Chondrocyte (in vitro differentiated cells): ENCODE results near the gene KRT40. TPM values are rescaled to one million over a fixed set of nuclear protein-coding genes. Genes with fewer than 3 reads are reported as not detected.
A peak's percentile ranks its signal among the peaks of the same experiment; 100 is the strongest.

Experiments
- DNase-seq: peaks from one replicate; pipeline ENCODE4 v3.0.0; 2021; ENCODE audit warnings: mixed read lengths, low spot score
- H3K27ac Mint-ChIP-seq: one replicate; pipeline ENCODE4 v1.8.0; 2021; ENCODE audit warnings: mild to moderate bottlenecking, moderate library complexity, mixed read lengths; ENCODE audit not compliant: unreplicated experiment
- H3K27me3 Mint-ChIP-seq: 2 replicates; pipeline ENCODE4 v1.8.0; 2021; ENCODE audit warnings: low read depth, mixed read lengths
- H3K36me3 Mint-ChIP-seq: 2 replicates; pipeline ENCODE4 v1.8.0; 2021; ENCODE audit warnings: low read depth, mixed read lengths
- H3K4me1 Mint-ChIP-seq: 2 replicates; pipeline ENCODE4 v1.8.0; 2021; ENCODE audit warnings: low read depth, mild to moderate bottlenecking, mixed read lengths
- H3K4me3 Mint-ChIP-seq: one replicate; pipeline ENCODE4 v1.8.0; 2021; ENCODE audit warnings: mild to moderate bottlenecking, moderate library complexity, mixed read lengths; ENCODE audit not compliant: unreplicated experiment
- H3K9me3 Mint-ChIP-seq: 2 replicates; pipeline ENCODE4 v1.8.0; 2021; ENCODE audit warnings: low read depth, mixed read lengths
- CTCF ChIP-seq: fragments of 200-600 bp; sonication (generic); IDR thresholded peaks from 2 replicates; pipeline ENCODE4 v1.5.0; 2021; ENCODE audit warnings: antibody characterized with exemption, mild to moderate bottlenecking, moderate library complexity
- total RNA-seq: library from RNA; stranded (reverse); gene quantifications from 3 replicates; pipeline ENCODE4 v1.2.1, GENCODE V29; 2021

Gene KRT40
- total RNA-seq, 1 donor from 2014 or later, result not detected

DNA sequence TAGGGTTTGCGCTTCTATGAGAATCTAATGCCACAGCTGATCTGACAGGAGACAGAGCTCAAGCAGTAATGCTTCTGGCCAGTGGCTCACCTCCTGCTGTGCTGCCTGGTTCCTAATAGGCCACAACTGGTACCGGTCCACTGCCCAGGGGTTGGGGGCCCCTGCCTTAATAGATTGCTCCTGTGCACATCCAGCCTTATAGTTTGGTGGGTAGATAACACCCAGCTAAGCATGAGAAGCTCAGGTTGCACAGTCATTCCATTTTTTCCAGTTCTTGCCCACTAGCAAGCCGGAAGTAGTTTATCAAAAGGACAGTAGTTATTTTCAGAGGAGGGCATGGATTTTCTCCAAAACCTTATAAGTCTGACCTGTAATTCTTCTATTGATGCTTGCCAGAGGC lies 35.3 kb upstream of the KRT40 start:
- no peak for TF ChIP-seq CTCF
- no peak overlapping the region for H3K27ac Mint-ChIP-seq
- H3K36me3 Mint-ChIP-seq, result no peaks in the 10 kb centered on the region
- H3K9me3 Mint-ChIP-seq, result peaks cover 5% of the 10 kb centered on the region
- DNase-seq, result no peak
- H3K4me3 Mint-ChIP-seq, result no peak overlapping the region
- no peaks in the 10 kb centered on the region for H3K4me1 Mint-ChIP-seq
- no peaks in the 10 kb centered on the region for H3K27me3 Mint-ChIP-seq

GRCh38 chr17:41018541-41018940 lies 34.4 kb upstream of the KRT40 start:
- peaks cover 2% of the 10 kb centered on the region for H3K4me1 Mint-ChIP-seq
- no peaks in the 10 kb centered on the region for H3K27me3 Mint-ChIP-seq
- peaks cover 5% of the 10 kb centered on the region for H3K9me3 Mint-ChIP-seq
- no peak for TF ChIP-seq CTCF
- DNase-seq, result no peak
- H3K27ac Mint-ChIP-seq, result no peak overlapping the region
- no peaks in the 10 kb centered on the region for H3K36me3 Mint-ChIP-seq
- H3K4me3 Mint-ChIP-seq, result no peak overlapping the region

GRCh38 chr17:41016578-41017215 lies 32.6 kb upstream of the KRT40 start:
- Mint-ChIP-seq H3K4me3 (no peak overlapping the region), H3K27me3 (no peaks in the 10 kb centered on the region), H3K9me3 (peaks cover 5% of the 10 kb centered on the region), H3K4me1 (peaks cover 4% of the 10 kb centered on the region), H3K27ac (no peak overlapping the region), H3K36me3 (no peaks in the 10 kb centered on the region)
- no peak for TF ChIP-seq CTCF
- no peak for DNase-seq

DNA sequence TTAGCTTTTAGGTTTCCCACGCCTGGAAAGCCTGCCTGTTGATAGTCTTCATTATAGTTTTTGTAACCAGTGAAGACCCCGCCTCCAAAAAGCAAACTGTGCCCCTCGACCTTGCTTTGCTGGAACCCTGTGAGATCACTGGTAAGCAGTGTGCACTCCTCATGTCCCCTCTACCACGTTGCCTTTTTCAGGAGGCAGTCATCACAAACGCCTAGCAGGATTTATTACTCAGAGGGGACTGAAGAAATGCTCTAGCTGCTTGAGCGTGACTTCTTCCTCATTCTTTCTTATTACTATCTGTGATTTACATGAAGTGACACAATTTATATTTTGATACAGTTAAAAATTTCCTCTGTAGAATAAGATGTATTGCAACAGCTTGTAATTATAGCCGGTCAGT lies 31.3 kb upstream of the KRT40 start:
- no peak for DNase-seq
- Mint-ChIP-seq H3K36me3 (no peaks in the 10 kb centered on the region), H3K4me1 (peaks cover 4% of the 10 kb centered on the region), H3K4me3 (no peak overlapping the region), H3K9me3 (no peaks in the 10 kb centered on the region), H3K27me3 (no peaks in the 10 kb centered on the region), H3K27ac (no peak overlapping the region)
- no peak for TF ChIP-seq CTCF

DNA sequence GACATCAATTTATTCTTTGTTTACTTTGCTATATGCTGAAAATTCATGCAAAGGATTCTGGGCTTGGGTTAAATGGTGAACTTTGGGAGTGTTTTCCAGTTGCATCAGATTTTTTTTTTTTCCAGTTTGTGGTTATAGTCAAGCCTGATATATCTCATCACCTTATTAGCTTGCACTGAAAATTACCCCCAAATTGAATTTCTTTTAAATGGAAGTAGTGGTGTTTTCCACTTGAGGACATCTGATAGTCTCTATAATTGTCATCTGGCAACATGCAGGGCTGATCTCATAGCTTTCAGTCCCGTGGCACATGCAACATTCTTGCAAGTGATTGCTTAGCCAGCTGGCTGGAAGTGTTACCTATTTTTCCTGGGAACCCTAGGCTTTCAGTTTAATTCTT lies 29.5 kb upstream of the KRT40 start:
- no peaks in the 10 kb centered on the region for H3K36me3 Mint-ChIP-seq
- no peak for DNase-seq
- peaks cover 4% of the 10 kb centered on the region for H3K4me1 Mint-ChIP-seq
- no peak overlapping the region for H3K4me3 Mint-ChIP-seq
- no peak for TF ChIP-seq CTCF
- no peaks in the 10 kb centered on the region for H3K27me3 Mint-ChIP-seq
- H3K9me3 Mint-ChIP-seq, result no peaks in the 10 kb centered on the region
- H3K27ac Mint-ChIP-seq, result peak overlapping the region; percentile 42
